Upper lobe of left lung (tissue), 4 donors: Measurements from ENCODE around the gene MARS1.

Source experiments
- EP300 ChIP-seq, 4 donors: sonication (generic); formaldehyde crosslinking; IDR thresholded peaks; one replicate each; pipeline ENCODE4 v1.5.1; 2017; ENCODE audit warnings: antibody characterized with exemption in 4 of 4, control low read depth in 2 of 4
- POLR2A ChIP-seq, 4 donors: fragments of 450-650 bp; IDR thresholded peaks; one replicate each; pipeline ENCODE4 v1.5.1; 2016 to 2017; ENCODE audit warnings: antibody characterized with exemption in 4 of 4, mild to moderate bottlenecking in 2 of 4
- TF ChIP-seq, protein P1 (sequence below), 6 experiments: fragments of 450-650 bp in 4 of 6; fragments of 200-600 bp in 2 of 6; sonication (generic) in 2 of 6; IDR thresholded peaks; one replicate each; pipeline ENCODE4 v1.5.1; 2016 to 2019; ENCODE audit warnings: antibody characterized with exemption in 6 of 6

GRCh38 chr12:57522887-57523705, 35.2 kb downstream of the MARS1 start:
- TF ChIP-seq, protein P1, sequence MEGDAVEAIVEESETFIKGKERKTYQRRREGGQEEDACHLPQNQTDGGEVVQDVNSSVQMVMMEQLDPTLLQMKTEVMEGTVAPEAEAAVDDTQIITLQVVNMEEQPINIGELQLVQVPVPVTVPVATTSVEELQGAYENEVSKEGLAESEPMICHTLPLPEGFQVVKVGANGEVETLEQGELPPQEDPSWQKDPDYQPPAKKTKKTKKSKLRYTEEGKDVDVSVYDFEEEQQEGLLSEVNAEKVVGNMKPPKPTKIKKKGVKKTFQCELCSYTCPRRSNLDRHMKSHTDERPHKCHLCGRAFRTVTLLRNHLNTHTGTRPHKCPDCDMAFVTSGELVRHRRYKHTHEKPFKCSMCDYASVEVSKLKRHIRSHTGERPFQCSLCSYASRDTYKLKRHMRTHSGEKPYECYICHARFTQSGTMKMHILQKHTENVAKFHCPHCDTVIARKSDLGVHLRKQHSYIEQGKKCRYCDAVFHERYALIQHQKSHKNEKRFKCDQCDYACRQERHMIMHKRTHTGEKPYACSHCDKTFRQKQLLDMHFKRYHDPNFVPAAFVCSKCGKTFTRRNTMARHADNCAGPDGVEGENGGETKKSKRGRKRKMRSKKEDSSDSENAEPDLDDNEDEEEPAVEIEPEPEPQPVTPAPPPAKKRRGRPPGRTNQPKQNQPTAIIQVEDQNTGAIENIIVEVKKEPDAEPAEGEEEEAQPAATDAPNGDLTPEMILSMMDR (IDR thresholded peaks at IDR 0.05) = peak in 1 of 6 experiments; percentile 12
- TF ChIP-seq POLR2A (IDR thresholded peaks at IDR 0.05) = peak in 1 of 4 donors; percentile 57
- no peak for TF ChIP-seq EP300 (IDR thresholded peaks at IDR 0.05)
